Measurements from ENCODE around the gene WAPL. TPM values are rescaled to one million over a fixed set of nuclear protein-coding genes. Genes with fewer than 3 reads are reported as not detected.

WAPL gene
- total and polyA plus RNA-seq, 2 of the 13 experiments (the other 11 are each of a cell fraction or from before 2014, with no cell fraction given): 13.2 to 43.5 TPM

- peak; percentile 49; the same call in 1 of the 2 replicates for TF ChIP-seq ZNF770 (CRISPR knock-in tag; IDR thresholded peaks at IDR 0.05)
- no peak for TF ChIP-seq ZNF790 (CRISPR knock-in tag; IDR thresholded peaks at IDR 0.05; ENCODE audit: borderline replicate concordance)
- TF ChIP-seq FOXO1 (CRISPR knock-in tag; IDR thresholded peaks at IDR 0.05): no peak
- no peak for TF ChIP-seq BRD4 (CRISPR knock-in tag; IDR thresholded peaks at IDR 0.05)
- no peak for TF ChIP-seq THAP9 (CRISPR knock-in tag; IDR thresholded peaks at IDR 0.05; ENCODE audit: borderline replicate concordance)
- TF ChIP-seq ZBTB14 (CRISPR knock-in tag; IDR thresholded peaks at IDR 0.05): no peak
- TF ChIP-seq KLF16 (CRISPR knock-in tag; IDR thresholded peaks at IDR 0.05): 0 out of 4 replicates have a peak, but pooled peaks of 1 of the 2 experiments have one; percentile 28
- peak; percentile 70; the same call in 1 of the 2 replicates for TF ChIP-seq MXD3 (CRISPR knock-in tag; IDR thresholded peaks at IDR 0.05)
- peak; percentile 62 for TF ChIP-seq RBM39 (IDR thresholded peaks at IDR 0.05; ENCODE audit: low read depth, low read length, poor library complexity, severe bottlenecking)
- TF ChIP-seq ZNF746 (CRISPR knock-in tag; IDR thresholded peaks at IDR 0.05): no peak
- no peak for TF ChIP-seq DPF2 (CRISPR knock-in tag; IDR thresholded peaks at IDR 0.05; ENCODE audit: borderline replicate concordance, low read depth)
- TF ChIP-seq HMGA1 (CRISPR knock-in tag; conservative IDR thresholded peaks at IDR 0.05): no peak
- TF ChIP-seq ZNF232 (CRISPR knock-in tag; IDR thresholded peaks at IDR 0.05; ENCODE audit: borderline replicate concordance): no peak
- TF ChIP-seq PATZ1 (CRISPR knock-in tag; IDR thresholded peaks at IDR 0.05): peak; percentile 57
- no peak for TF ChIP-seq ZNF275 (CRISPR knock-in tag; IDR thresholded peaks at IDR 0.05; ENCODE audit: borderline replicate concordance)
- TF ChIP-seq MYC (CRISPR knock-in tag; IDR thresholded peaks at IDR 0.05; ENCODE audit: borderline replicate concordance): peak; percentile 63; the same call in 1 of the 2 replicates
- no peak for TF ChIP-seq ARNT2 (CRISPR knock-in tag; IDR thresholded peaks at IDR 0.05; ENCODE audit: low read depth)
These were observed 13.7 kb upstream of the WAPL start (continued) for GRCh38 chr10:86535132-86535882.
